RKO (cell line): ENCODE measurements around the gene MYL5.
"Not testable (repeated sequence)": the region's sequence is repeated elsewhere in the genome, so short reads cannot be mapped to it uniquely, and the experiment has no call there.

Source experiments
- DNase-seq: peaks from one replicate; pipeline ENCODE4 v3.0.0-alpha.2; 2016; ENCODE audit warnings: low spot score

MYL5 gene

DNA sequence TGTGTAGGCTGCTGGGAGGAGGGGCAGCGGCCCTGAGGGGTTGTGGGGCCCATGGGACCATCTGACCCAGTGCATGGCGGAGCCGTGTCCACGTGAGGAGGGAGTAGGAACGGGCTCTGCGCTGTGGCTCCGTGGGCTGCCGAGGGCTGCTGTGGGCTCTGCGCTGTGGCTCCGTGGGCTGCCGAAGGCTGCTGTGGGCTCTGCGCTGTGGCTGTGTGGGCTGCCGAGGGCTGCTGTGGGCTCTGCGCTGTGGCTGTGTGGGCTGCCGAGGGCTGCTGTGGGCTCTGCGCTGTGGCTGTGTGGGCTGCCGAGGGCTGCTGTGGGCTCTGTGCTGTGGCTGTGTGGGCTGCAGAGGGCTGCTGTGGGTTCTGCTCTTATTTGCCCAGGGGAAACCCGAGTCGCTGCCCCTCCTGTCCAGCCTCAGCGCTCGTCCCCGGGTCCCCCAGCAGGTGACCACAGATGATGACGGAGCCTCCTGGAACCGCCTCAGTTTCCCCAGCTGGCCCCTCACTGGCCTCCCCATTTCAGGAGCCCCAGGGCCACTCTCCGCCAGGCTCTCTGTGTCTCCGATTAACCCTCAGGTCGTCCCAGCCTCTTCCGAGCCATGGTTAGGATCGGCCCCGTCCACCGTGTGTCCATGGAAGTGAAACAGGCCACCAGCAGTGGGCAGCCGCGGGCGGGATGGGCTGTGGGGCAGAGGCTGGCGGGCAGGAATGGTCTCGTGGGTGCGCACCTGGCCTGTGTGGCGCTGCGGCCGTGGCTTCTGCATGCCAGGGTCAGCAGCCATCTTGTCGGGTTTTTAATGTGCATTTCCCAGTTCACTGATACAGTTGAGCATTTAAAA lies 51.3 kb downstream of the MYL5 start:
- DNase-seq = no peak

DNA sequence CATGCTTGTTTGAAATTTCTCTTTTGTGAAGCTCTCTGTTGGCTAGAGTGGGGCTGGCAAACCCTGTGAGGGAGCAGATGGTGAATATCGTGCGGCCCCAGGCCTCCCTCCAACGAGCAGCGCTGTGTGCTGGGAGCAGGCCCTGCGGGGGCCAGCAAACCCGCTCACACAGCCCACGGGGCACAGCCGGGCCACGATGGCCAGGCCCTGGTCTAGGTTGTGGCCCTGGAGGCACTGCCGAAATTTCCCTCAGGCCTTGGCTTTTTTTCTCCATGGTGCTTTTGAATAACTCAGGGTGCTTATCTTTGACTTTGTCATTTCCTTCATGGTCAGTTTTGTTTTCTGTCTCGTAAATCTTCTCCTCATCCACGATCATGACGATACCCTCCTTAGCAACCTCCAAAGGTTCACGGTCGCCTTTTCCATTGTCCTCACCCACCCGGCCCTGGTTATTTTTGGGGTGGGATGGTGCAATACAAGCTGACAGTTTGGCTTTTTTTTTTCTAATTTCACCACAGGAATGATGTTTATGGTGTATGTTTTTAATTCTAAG lies 52.0 kb downstream of the MYL5 start:
- no peak for DNase-seq

DNA sequence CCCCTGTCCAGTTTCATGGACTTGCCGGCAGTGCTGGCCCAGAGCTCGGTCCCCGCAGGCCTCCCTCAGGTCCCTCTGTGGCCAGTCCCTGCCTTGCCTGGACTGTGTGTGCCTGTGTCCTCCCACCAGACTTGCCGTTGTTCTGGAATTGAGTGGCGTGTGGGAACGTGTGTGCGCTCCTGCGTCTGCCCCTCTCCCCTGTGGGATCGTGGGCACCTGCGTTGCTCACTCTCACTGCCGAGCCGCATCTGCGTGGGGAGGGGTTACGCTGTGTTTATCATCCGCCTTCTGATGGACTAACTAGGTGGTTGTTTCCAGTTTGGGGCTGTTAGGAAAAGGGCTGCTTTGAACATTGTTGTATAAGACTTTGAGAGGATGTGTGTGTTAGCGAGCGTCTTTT lies 52.5 kb downstream of the MYL5 start:
- DNase-seq = no peak

DNA sequence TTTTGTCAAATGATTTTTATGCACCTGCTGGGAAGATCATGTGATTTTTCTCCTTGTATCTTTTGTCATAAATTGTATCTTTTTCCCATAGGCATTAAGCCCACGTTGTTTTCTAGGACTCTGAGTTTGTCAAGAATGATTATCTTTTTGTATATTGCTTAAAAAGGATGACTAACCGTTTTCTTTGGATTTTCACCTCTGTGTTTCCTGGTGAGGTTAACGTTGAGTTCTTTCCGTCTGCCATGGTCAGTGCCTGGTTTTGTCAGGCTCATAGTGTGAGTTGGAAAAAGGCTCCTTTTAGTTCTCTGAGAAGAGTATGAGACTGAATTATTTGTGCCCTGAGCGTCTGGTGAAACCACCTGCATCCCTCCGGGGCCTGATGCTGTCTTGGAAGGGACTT lies 53.2 kb downstream of the MYL5 start:
- DNase-seq = no peak

DNA sequence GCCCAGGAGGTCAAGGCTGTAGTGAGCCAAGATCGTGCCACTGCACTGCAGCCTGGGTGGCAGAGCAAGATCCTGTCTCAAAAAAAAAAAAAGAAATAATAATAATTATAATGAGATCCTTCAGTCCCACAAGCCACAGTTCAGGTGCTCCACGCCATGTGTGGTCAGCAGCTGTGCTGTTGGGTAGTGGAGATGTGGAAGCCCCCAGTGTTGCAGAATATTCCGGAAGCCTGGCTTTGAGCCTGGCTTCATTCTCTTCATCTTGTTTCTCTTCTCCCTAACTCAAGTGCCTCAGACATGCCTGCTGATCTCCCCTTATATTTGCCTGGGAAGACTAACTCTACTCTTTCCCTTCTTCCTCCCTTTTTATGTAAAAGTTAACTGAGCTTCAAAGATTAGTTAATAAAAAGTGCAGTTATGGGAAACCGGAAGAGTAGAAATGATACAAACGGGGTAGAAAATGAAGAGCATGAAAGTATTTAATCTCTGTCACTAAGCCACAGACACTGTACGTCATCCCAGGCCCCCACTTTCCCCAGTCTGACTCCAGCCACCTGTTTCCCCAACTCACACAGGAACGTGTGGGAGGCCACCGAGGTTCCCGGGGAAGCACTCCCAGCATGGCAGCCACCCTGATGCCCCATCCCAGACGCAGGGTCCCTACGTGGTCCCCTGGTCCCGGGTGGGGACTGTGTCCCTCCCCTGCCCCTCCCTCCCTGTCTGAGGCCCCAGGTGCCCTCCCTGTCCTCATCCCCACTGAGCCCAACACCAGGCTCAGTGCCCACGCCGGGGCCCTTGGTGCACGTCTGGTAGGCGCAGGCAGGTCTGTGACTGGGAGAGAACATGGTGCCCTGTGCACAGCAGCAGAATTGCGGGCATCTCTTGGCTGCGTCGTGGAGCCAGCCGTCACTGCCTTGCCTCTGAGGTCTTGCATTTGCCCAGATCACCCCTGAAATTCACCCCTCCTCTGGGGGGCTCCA lies 55.3 kb downstream of the MYL5 start:
- DNase-seq = no peak

DNA sequence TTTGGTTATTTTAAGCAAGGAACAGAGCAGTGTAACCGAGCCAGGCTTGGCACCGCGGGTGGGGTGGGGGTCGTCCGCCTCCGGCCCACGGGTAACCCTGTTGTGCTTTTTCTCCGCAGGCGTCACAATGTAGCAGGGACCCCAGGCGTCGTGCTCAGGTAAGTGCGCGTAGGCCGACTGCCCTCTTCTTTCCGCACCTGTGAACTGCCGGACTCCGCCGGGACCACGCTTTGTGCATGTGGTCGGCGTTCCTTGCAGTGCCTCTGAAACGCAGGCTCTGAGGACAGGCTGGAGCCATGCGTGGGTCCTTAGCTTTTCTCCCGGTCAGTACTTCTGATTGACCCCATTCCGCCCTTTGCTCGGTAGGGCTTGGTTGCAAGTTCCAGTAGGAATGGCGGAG lies 56.2 kb downstream of the MYL5 start:
- DNase-seq = no peak

DNA sequence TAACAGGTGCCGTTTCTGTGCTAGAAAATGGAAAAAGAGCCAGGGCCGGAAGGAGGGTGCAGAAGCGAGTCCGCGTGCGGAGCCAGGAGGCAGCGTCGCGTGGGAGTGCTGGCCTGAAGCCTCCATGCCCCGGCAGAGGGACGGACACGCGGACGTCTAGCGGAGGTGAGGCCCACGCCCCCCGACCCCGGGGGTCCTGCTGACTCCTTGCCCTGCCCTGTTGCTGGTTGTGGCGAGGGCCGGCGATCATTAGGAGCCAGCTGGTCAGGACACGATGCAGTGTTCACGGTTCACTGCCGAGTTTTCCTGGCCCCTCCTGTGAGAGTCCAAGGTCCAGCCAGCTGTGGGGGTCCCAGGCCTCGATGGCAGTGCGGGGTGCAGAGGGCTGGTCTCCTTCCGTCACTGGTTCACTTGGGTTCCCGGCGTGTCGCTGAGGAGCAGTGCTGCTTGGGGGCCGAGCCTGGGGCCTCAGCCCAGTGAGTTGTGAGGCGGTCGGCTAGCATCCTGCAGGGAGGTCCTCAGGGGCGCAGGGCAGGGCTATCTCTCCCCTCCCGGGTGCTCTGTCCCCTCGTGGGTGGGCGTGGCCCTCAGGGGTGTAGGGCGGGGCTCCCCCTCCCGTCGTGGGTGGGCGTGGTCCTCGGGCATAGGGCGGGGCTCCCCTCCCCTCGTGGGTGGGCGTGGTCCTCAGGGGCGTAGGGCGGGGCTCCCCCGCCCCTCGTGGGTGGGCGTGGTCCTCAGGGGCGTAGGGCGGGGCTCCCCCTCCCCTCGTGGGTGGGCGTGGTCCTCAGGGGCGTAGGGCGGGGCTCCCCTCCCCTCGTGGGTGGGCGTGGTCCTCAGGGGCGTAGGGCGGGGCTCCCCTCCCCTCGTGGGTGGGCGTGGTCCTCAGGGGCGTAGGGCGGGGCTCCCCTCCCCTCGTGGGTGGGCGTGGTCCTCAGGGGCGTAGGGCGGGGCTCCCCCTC lies 56.9 kb downstream of the MYL5 start:
- not testable (repeated sequence) for DNase-seq
